ENCODE results near the gene SPTSSA.

DNA sequence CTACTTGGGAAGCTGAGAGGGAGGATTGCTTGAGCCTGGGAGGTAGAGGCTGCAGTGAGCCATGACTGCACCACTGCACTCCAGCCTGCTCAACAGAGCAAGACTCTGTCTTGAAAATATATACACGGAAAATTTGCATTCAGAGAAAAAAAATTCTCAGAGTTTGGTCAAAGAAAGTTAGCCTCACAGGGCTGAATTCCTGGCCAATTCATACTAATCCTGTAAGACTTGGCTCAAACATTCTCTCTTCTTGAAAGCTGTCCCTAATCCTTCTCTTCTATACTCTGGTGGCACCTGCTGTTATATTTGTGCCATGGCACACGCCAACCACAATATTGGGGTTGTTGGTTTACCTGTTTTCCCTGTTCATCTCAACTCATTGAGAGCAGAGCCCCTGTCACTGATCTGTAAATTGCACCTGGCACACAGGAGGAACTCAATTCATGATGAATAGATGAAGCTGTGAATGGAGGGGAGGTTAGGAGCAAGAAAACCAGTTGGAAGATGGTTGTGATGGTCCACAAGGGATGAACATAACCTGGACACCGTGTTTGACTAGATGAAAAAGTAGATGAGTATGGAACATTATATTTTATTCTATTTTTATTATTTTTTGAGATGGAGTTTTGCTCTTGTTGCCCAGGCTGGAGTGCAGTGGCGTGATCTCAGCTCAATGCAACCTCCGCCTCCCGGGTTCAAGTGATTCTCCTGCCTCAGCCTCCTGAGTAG, 36.8 kb upstream of the SPTSSA start:
- TF ChIP-seq, protein P1, sequence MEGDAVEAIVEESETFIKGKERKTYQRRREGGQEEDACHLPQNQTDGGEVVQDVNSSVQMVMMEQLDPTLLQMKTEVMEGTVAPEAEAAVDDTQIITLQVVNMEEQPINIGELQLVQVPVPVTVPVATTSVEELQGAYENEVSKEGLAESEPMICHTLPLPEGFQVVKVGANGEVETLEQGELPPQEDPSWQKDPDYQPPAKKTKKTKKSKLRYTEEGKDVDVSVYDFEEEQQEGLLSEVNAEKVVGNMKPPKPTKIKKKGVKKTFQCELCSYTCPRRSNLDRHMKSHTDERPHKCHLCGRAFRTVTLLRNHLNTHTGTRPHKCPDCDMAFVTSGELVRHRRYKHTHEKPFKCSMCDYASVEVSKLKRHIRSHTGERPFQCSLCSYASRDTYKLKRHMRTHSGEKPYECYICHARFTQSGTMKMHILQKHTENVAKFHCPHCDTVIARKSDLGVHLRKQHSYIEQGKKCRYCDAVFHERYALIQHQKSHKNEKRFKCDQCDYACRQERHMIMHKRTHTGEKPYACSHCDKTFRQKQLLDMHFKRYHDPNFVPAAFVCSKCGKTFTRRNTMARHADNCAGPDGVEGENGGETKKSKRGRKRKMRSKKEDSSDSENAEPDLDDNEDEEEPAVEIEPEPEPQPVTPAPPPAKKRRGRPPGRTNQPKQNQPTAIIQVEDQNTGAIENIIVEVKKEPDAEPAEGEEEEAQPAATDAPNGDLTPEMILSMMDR (conservative IDR thresholded peaks at IDR 0.05), result peak; percentile 77
- TF ChIP-seq ZFX (IDR thresholded peaks at IDR 0.05), result no peak

Data from C4-2B (cell line).